ENCODE data around the gene ARID5B. TPM values are rescaled to one million over a fixed set of nuclear protein-coding genes. Genes with fewer than 3 reads are reported as not detected.

ARID5B gene
- polyA plus RNA-seq, 1 donor from 2014 or later = 2.1 TPM

GRCh38 chr10:61951144-61951483 is 49.6 kb downstream of the ARID5B start:
- H3K79me2 ChIP-seq (replicated peaks; ENCODE audit: insufficient read depth, low read length) = no peaks in the 10 kb centered on the region
- no peaks in the 10 kb centered on the region for H3K27me3 ChIP-seq (ENCODE audit: insufficient read depth, low read depth, low read length)
- no peak overlapping the region for H3K4me3 ChIP-seq (ENCODE audit: low read length)
- H3K36me3 ChIP-seq (ENCODE audit: insufficient read depth, low read length) = no peaks in the 10 kb centered on the region
- H3K9me2 ChIP-seq (ENCODE audit: insufficient read depth, low read length) = no peaks in the 10 kb centered on the region
- H2AFZ ChIP-seq (ENCODE audit: low read depth, low read length) = no peak overlapping the region
- TF ChIP-seq RAD21 (conservative IDR thresholded peaks at IDR 0.05) = no peak
- TF ChIP-seq, protein P1, sequence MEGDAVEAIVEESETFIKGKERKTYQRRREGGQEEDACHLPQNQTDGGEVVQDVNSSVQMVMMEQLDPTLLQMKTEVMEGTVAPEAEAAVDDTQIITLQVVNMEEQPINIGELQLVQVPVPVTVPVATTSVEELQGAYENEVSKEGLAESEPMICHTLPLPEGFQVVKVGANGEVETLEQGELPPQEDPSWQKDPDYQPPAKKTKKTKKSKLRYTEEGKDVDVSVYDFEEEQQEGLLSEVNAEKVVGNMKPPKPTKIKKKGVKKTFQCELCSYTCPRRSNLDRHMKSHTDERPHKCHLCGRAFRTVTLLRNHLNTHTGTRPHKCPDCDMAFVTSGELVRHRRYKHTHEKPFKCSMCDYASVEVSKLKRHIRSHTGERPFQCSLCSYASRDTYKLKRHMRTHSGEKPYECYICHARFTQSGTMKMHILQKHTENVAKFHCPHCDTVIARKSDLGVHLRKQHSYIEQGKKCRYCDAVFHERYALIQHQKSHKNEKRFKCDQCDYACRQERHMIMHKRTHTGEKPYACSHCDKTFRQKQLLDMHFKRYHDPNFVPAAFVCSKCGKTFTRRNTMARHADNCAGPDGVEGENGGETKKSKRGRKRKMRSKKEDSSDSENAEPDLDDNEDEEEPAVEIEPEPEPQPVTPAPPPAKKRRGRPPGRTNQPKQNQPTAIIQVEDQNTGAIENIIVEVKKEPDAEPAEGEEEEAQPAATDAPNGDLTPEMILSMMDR (IDR thresholded peaks at IDR 0.05; ENCODE audit: poor library complexity, severe bottlenecking) = no peak
- no peaks in the 10 kb centered on the region for H3K9me3 ChIP-seq (ENCODE audit: low read length)
- H3F3A ChIP-seq (ENCODE audit: insufficient read depth, low read length, poor library complexity, severe bottlenecking) = no peaks in the 10 kb centered on the region
- no peak overlapping the region for H3K27ac ChIP-seq (ENCODE audit: low read length)
- H4K20me1 ChIP-seq (ENCODE audit: insufficient read depth) = no peaks in the 10 kb centered on the region
- no peak overlapping the region for H3K4me2 ChIP-seq (ENCODE audit: low read length)
- no peak overlapping the region for H3K9ac ChIP-seq (ENCODE audit: low read length)

DNA sequence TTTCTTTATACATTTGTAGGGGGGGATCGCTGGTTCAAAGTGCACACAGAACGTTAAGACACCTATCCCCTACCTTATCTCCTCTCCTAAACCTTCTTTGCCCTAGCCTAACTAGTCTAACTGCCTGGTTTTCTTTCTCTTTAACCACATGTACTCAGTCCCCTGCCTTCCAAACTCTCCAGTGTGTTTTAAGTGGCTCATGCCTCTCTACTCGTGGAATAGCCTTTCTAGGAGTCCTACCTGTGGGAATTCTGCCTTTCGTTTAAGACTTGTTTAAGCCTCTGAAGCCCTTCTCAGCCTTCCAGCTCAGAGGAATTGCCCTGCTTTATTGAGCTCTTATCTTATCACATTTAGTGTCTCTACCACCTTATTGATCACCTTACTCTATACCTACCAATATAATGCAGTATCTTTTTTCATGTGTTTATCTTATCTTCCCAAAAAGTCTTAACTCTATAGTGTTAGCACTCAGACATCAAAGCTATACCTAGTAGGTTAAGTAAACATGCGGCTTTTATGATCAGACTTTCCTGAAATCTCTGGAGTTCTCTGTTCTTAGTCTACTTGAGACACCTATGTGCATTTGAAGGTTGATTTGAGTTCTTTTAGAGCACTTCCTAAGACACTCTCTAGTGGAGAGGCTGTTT is 50.7 kb downstream of the ARID5B start:
- no peaks in the 10 kb centered on the region for H3K9me3 ChIP-seq (ENCODE audit: low read length)
- no peaks in the 10 kb centered on the region for H3K36me3 ChIP-seq (ENCODE audit: insufficient read depth, low read length)
- no peak overlapping the region for H3K4me3 ChIP-seq (ENCODE audit: low read length)
- no peaks in the 10 kb centered on the region for H3K27me3 ChIP-seq (ENCODE audit: insufficient read depth, low read depth, low read length)
- H3F3A ChIP-seq (ENCODE audit: insufficient read depth, low read length, poor library complexity, severe bottlenecking) = no peaks in the 10 kb centered on the region
- no peak overlapping the region for H3K9ac ChIP-seq (ENCODE audit: low read length)
- no peaks in the 10 kb centered on the region for H3K9me2 ChIP-seq (ENCODE audit: insufficient read depth, low read length)
- H2AFZ ChIP-seq (ENCODE audit: low read depth, low read length) = no peak overlapping the region
- no peaks in the 10 kb centered on the region for H3K79me2 ChIP-seq (replicated peaks; ENCODE audit: insufficient read depth, low read length)
- H4K20me1 ChIP-seq (ENCODE audit: insufficient read depth) = no peaks in the 10 kb centered on the region
- H3K4me2 ChIP-seq (ENCODE audit: low read length) = no peak overlapping the region
- TF ChIP-seq EP300 (conservative IDR thresholded peaks at IDR 0.05; ENCODE audit: poor library complexity, severe bottlenecking) = no peak
- no peak for TF ChIP-seq SMC3 (conservative IDR thresholded peaks at IDR 0.05; ENCODE audit: poor library complexity)
- no peak for TF ChIP-seq TAF1 (IDR thresholded peaks at IDR 0.05; ENCODE audit: low read depth)
- TF ChIP-seq, protein P1 (IDR thresholded peaks at IDR 0.05; ENCODE audit: poor library complexity, severe bottlenecking) = no peak
- no peak for TF ChIP-seq EZH2 (IDR thresholded peaks at IDR 0.05; ENCODE audit: borderline replicate concordance, insufficient read depth, low read length, poor library complexity, severe bottlenecking)
- TF ChIP-seq MXI1 (conservative IDR thresholded peaks at IDR 0.05; ENCODE audit: poor library complexity, severe bottlenecking) = no peak
- no peak overlapping the region for H3K27ac ChIP-seq (ENCODE audit: low read length)

DNA sequence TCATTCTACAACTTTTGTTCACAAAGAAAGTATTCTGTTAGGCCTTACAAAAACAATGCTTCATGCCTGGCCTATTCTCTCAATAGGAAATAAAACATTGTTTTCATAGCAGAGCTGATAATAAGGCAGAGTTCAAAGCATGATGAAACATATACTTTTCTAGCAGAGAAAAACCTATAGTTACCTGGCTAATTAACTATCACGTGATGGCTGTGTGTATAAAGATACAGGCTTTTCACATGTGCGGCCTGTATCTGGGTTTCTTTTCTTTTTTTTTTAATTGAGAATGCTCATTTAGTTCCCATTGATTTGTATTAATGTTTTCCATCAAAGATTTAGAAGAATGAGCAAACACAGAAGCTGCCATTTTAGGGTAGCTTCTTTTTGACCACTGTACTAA is 51.7 kb downstream of the ARID5B start:
- no peak overlapping the region for H3K27ac ChIP-seq (ENCODE audit: low read length)
- H3K4me2 ChIP-seq (ENCODE audit: low read length) = no peak overlapping the region
- H3K9ac ChIP-seq (ENCODE audit: low read length) = no peak overlapping the region
- H3K4me3 ChIP-seq (ENCODE audit: low read length) = no peak overlapping the region
- H4K20me1 ChIP-seq (ENCODE audit: insufficient read depth) = no peaks in the 10 kb centered on the region
- no peaks in the 10 kb centered on the region for H3F3A ChIP-seq (ENCODE audit: insufficient read depth, low read length, poor library complexity, severe bottlenecking)
- no peaks in the 10 kb centered on the region for H3K9me2 ChIP-seq (ENCODE audit: insufficient read depth, low read length)
- no peaks in the 10 kb centered on the region for H3K9me3 ChIP-seq (ENCODE audit: low read length)
- no peaks in the 10 kb centered on the region for H3K27me3 ChIP-seq (ENCODE audit: insufficient read depth, low read depth, low read length)
- no peaks in the 10 kb centered on the region for H3K79me2 ChIP-seq (replicated peaks; ENCODE audit: insufficient read depth, low read length)
- H2AFZ ChIP-seq (ENCODE audit: low read depth, low read length) = no peak overlapping the region
- no peaks in the 10 kb centered on the region for H3K36me3 ChIP-seq (ENCODE audit: insufficient read depth, low read length)
- TF ChIP-seq TAF1 (IDR thresholded peaks at IDR 0.05; ENCODE audit: low read depth) (no peak), EZH2 (IDR thresholded peaks at IDR 0.05; ENCODE audit: borderline replicate concordance, insufficient read depth, low read length, poor library complexity, severe bottlenecking) (no peak), MXI1 (conservative IDR thresholded peaks at IDR 0.05; ENCODE audit: poor library complexity, severe bottlenecking) (no peak), POLR2AphosphoS5 (IDR thresholded peaks at IDR 0.05) (no peak), REST (IDR thresholded peaks at IDR 0.05; ENCODE audit: borderline replicate concordance) (no peak), SMC3 (conservative IDR thresholded peaks at IDR 0.05; ENCODE audit: poor library complexity) (no peak), RAD21 (conservative IDR thresholded peaks at IDR 0.05) (no peak), EP300 (conservative IDR thresholded peaks at IDR 0.05; ENCODE audit: poor library complexity, severe bottlenecking) (no peak)
- TF ChIP-seq, protein P1 (IDR thresholded peaks at IDR 0.05; ENCODE audit: poor library complexity, severe bottlenecking) = no peak

Data from neural cell (in vitro differentiated cells).